Measurements from ENCODE around the gene BUB1B. TPM values are rescaled to one million over a fixed set of nuclear protein-coding genes. Genes with fewer than 3 reads are reported as not detected.

The BUB1B gene
- total RNA-seq, 2 experiments from 2014 or later: 166 to 192 TPM

GRCh38 chr15:40128766-40129660, 31.9 kb upstream of the BUB1B start:
- no peaks in the 10 kb centered on the region for H4K20me1 ChIP-seq (ENCODE audit: insufficient read depth, low read length)
- H2AFZ ChIP-seq (ENCODE audit: low read length): no peak overlapping the region
- ChIA-PET POLR2A (no interaction called here), CTCF (ENCODE audit: unreplicated experiment) (no interaction called here)
- no peaks in the 10 kb centered on the region for H3K36me3 ChIP-seq (ENCODE audit: insufficient read depth, low read length)
- no peaks in the 10 kb centered on the region for H3K4me1 ChIP-seq (ENCODE audit: insufficient read depth, low read length, poor library complexity, severe bottlenecking)
- no peak overlapping the region for H3K4me2 ChIP-seq (ENCODE audit: low read length)
- TF ChIP-seq EZH2phosphoT487 (IDR thresholded peaks at IDR 0.05; ENCODE audit: borderline replicate concordance, low read depth, low read length): no peak
- intact Hi-C loops (cut with micrococcal nuclease; ENCODE audit: unreplicated experiment): no loop called here
- no peak for DNase-seq (ENCODE audit: low spot score)
- no peaks in the 10 kb centered on the region for H3K9me3 ChIP-seq (ENCODE audit: low read length)
- no peaks in the 10 kb centered on the region for H3K79me2 ChIP-seq (ENCODE audit: insufficient read depth, low read depth, low read length)
- no peak overlapping the region for H3K4me3 ChIP-seq (ENCODE audit: low read depth, low read length, poor library complexity, severe bottlenecking)
- BruUV-seq (replicated peaks): no TSS peak
- no peak overlapping the region for H3K27ac ChIP-seq (ENCODE audit: low read depth, low read length, poor library complexity, severe bottlenecking)
- no peaks in the 10 kb centered on the region for H3K9me2 ChIP-seq (ENCODE audit: insufficient read depth, low read length)

GRCh38 chr15:40130118-40130517, 30.8 kb upstream of the BUB1B start:
- TF ChIP-seq CTCF (conservative IDR thresholded peaks at IDR 0.05; ENCODE audit: low read length) (no peak), EZH2phosphoT487 (IDR thresholded peaks at IDR 0.05; ENCODE audit: borderline replicate concordance, low read depth, low read length) (no peak)
- H4K20me1 ChIP-seq (ENCODE audit: insufficient read depth, low read length): no peaks in the 10 kb centered on the region
- no peaks in the 10 kb centered on the region for H3K9me2 ChIP-seq (ENCODE audit: insufficient read depth, low read length)
- H3K9me3 ChIP-seq (ENCODE audit: low read length): no peaks in the 10 kb centered on the region
- H3K4me2 ChIP-seq (ENCODE audit: low read length): no peak overlapping the region
- H3K27ac ChIP-seq (ENCODE audit: low read depth, low read length, poor library complexity, severe bottlenecking): no peak overlapping the region
- H3K79me2 ChIP-seq (ENCODE audit: insufficient read depth, low read depth, low read length): no peaks in the 10 kb centered on the region
- POLR2A ChIA-PET: no interaction called here
- BruUV-seq (replicated peaks): no TSS peak
- intact Hi-C loops (cut with micrococcal nuclease; ENCODE audit: unreplicated experiment): no loop called here
- CTCF ChIA-PET (ENCODE audit: unreplicated experiment): no interaction called here
- H2AFZ ChIP-seq (ENCODE audit: low read length): no peak overlapping the region
- no peak for DNase-seq (ENCODE audit: low spot score)
- no peaks in the 10 kb centered on the region for H3K4me1 ChIP-seq (ENCODE audit: insufficient read depth, low read length, poor library complexity, severe bottlenecking)
- H3K4me3 ChIP-seq (ENCODE audit: low read depth, low read length, poor library complexity, severe bottlenecking): no peak overlapping the region
- H3K36me3 ChIP-seq (ENCODE audit: insufficient read depth, low read length): no peaks in the 10 kb centered on the region

- H2AFZ ChIP-seq (ENCODE audit: low read length): no peak overlapping the region
- H3K4me1 ChIP-seq (ENCODE audit: insufficient read depth, low read length, poor library complexity, severe bottlenecking): no peaks in the 10 kb centered on the region
- CTCF ChIA-PET (ENCODE audit: unreplicated experiment): no interaction called here
- no peaks in the 10 kb centered on the region for H3K79me2 ChIP-seq (ENCODE audit: insufficient read depth, low read depth, low read length)
- H3K4me2 ChIP-seq (ENCODE audit: low read length): no peak overlapping the region
- H3K9me2 ChIP-seq (ENCODE audit: insufficient read depth, low read length): no peaks in the 10 kb centered on the region
- no peaks in the 10 kb centered on the region for H3K9me3 ChIP-seq (ENCODE audit: low read length)
- no peak overlapping the region for H3K4me3 ChIP-seq (ENCODE audit: low read depth, low read length, poor library complexity, severe bottlenecking)
- intact Hi-C loops (cut with micrococcal nuclease; ENCODE audit: unreplicated experiment): no loop called here
- no peak for TF ChIP-seq EZH2phosphoT487 (IDR thresholded peaks at IDR 0.05; ENCODE audit: borderline replicate concordance, low read depth, low read length)
- no peak for TF ChIP-seq CTCF (conservative IDR thresholded peaks at IDR 0.05; ENCODE audit: low read length)
- POLR2A ChIA-PET: no interaction called here
- no peaks in the 10 kb centered on the region for H4K20me1 ChIP-seq (ENCODE audit: insufficient read depth, low read length)
- no TSS peak for BruUV-seq (replicated peaks)
- peak; percentile 20 for DNase-seq (ENCODE audit: low spot score)
- H3K36me3 ChIP-seq (ENCODE audit: insufficient read depth, low read length): no peaks in the 10 kb centered on the region
- no peak overlapping the region for H3K27ac ChIP-seq (ENCODE audit: low read depth, low read length, poor library complexity, severe bottlenecking)
These were observed 29.9 kb upstream of the BUB1B start for GRCh38 chr15:40130799-40131502.

Measured in OCI-LY7 (cell line).